HepG2 (cell line): Measurements from ENCODE around the gene CLCNKA. TPM values are rescaled to one million over a fixed set of nuclear protein-coding genes. Genes with fewer than 3 reads are reported as not detected.

Experiments used
- ATAC-seq: fragments of 200-7000 bp; cut with Tn5 transposase; 3 replicates; pipeline ENCODE4 v1.9.1; 2020; ENCODE audit warnings: mild to moderate bottlenecking, moderate library complexity
- BruUV-seq: library from RNA; stranded (reverse); fragments of 400-500 nt; replicated peaks from 2 replicates; lab custom pipeline; 2021; lab: Mats Ljungman, UMichigan
- CTCF ChIA-PET: fragments of 300-600 bp; formaldehyde crosslinking; extraction: SDS; loops from one replicate; lab custom pipeline; 2021; ENCODE audit warnings: low total read pairs, inconsistent platforms, low intra/inter-chr PET ratio; lab: Yijun Ruan, JAX
- POLR2A ChIA-PET: fragments of 350-600 bp; sonication (Branson Sonifier 250); formaldehyde crosslinking; loops from one replicate; lab custom pipeline; 2020; ENCODE audit warnings: antibody characterized with exemption, inconsistent platforms; lab: Yijun Ruan, JAX
- DNase-seq: peaks from one replicate; pipeline ENCODE4 v3.0.0-alpha.2; 2015; ENCODE audit warnings: low spot score
- FAIRE-seq: peaks from 3 replicates; lab custom pipeline; 2011; peaks lifted over from hg19 to GRCh38; lab: Jason Lieb, UNC
- H2AFZ ChIP-seq: one replicate; pipeline ENCODE4 v1.6.1; 2011; ENCODE audit warnings: low read length, inconsistent platforms
- H3K27ac ChIP-seq: fragments of 300-600 bp; 3 replicates; pipeline ENCODE4 v1.8.0; 2011; ENCODE audit warnings: mixed run types, mild to moderate bottlenecking, mixed read lengths, low read length, inconsistent platforms; ENCODE audit not compliant: insufficient read depth; ENCODE audit errors: extremely low read length
- H3K27me3 ChIP-seq, 2 experiments: fragments of 200-600 bp in 1 of 2; 2 replicates in 1 of 2; 3 replicates in 1 of 2; pipeline versions ENCODE4 v1.6.0 to v1.8.0; 2011; ENCODE audit warnings: low read length in 2 of 2, mild to moderate bottlenecking in 2 of 2, moderate library complexity in 2 of 2, inconsistent platforms in 1 of 2; ENCODE audit not compliant: insufficient read depth in 2 of 2, control insufficient read depth in 1 of 2
- H3K36me3 ChIP-seq, 2 experiments: fragments of 200-600 bp in 1 of 2; replicated peaks in 1 of 2; 2 replicates in 1 of 2; 3 replicates in 1 of 2; pipeline versions ENCODE4 v1.5.1 to v1.8.0; 2011; ENCODE audit warnings: low read length in 2 of 2, inconsistent platforms in 1 of 2; ENCODE audit not compliant: insufficient read depth in 2 of 2, control insufficient read depth in 1 of 2
- H3K4me1 ChIP-seq: 2 replicates; pipeline ENCODE4 v1.5.1; 2012; ENCODE audit warnings: low read length, inconsistent platforms; ENCODE audit not compliant: insufficient read depth
- H3K4me2 ChIP-seq: 2 replicates; pipeline ENCODE4 v1.6.0; 2011; ENCODE audit warnings: low read depth, low read length, inconsistent platforms
- H3K4me3 ChIP-seq, 3 experiments: fragments of 200-600 bp in 1 of 3; sonication (generic), shearing (Covaris generic) in 1 of 3; replicated peaks in 1 of 3; 2 replicates each; pipeline ENCODE4 v1.5.1; 2011 to 2016; ENCODE audit warnings: low read length in 3 of 3, inconsistent platforms in 2 of 3, low read depth in 2 of 3, mild to moderate bottlenecking in 2 of 3, control low read depth in 1 of 3, mixed read lengths in 1 of 3; ENCODE audit not compliant: insufficient read depth in 1 of 3
- H3K79me2 ChIP-seq: one replicate; pipeline ENCODE4 v1.6.1; 2011; ENCODE audit warnings: low read length, inconsistent platforms; ENCODE audit not compliant: insufficient read depth
- H3K9ac ChIP-seq: 2 replicates; pipeline ENCODE4 v1.6.0; 2011; ENCODE audit warnings: mild to moderate bottlenecking, low read depth, low read length, inconsistent platforms; ENCODE audit not compliant: insufficient read depth
- H3K9me3 ChIP-seq: 2 replicates; pipeline ENCODE4 v1.5.1; 2012; ENCODE audit warnings: mild to moderate bottlenecking, low read length
- H4K20me1 ChIP-seq: 2 replicates; pipeline ENCODE4 v1.6.0; 2011; ENCODE audit warnings: inconsistent platforms, mild to moderate bottlenecking, low read length, moderate library complexity; ENCODE audit not compliant: insufficient read depth
- MXD4 ChIP-seq: IDR thresholded peaks from 2 replicates; pipeline ENCODE4 v1.6.1; 2016; ENCODE audit warnings: mild to moderate bottlenecking, missing biosample characterization, missing genetic modification reagents
- RBFOX2 ChIP-seq: fragments of 200-400 bp; formaldehyde crosslinking; IDR thresholded peaks from 2 replicates; pipeline ENCODE4 v1.6.1; 2017; ENCODE audit warnings: low read depth, mild to moderate bottlenecking, low read length
- SATB2 ChIP-seq: sonication (generic); formaldehyde crosslinking; IDR thresholded peaks from 2 replicates; pipeline ENCODE4 v1.5.0; 2020; ENCODE audit warnings: missing genetic modification reagents
- SP140L ChIP-seq: sonication (generic); formaldehyde crosslinking; IDR thresholded peaks from 2 replicates; pipeline ENCODE4 v1.4.0; 2020; ENCODE audit warnings: missing genetic modification reagents, borderline replicate concordance
- ZNF343 ChIP-seq: sonication (generic); formaldehyde crosslinking; IDR thresholded peaks from 2 replicates; pipeline ENCODE4 v1.4.0; 2020; ENCODE audit warnings: mild to moderate bottlenecking, missing genetic modification reagents
- ZNF501 ChIP-seq: sonication (generic); formaldehyde crosslinking; IDR thresholded peaks from 2 replicates; pipeline ENCODE4 v1.5.1; 2020; ENCODE audit warnings: mild to moderate bottlenecking, moderate library complexity, missing genetic modification reagents
- ZNF589 ChIP-seq: sonication (generic); formaldehyde crosslinking; conservative IDR thresholded peaks from 2 replicates; pipeline ENCODE4 v1.8.0; 2022; ENCODE audit warnings: mild to moderate bottlenecking, moderate library complexity, missing genetic modification reagents
- ZNF746 ChIP-seq: sonication (generic); formaldehyde crosslinking; IDR thresholded peaks from 2 replicates; pipeline ENCODE4 v1.8.0; 2022; ENCODE audit warnings: mild to moderate bottlenecking, missing genetic modification reagents
- ZNF878 ChIP-seq: sonication (generic); formaldehyde crosslinking; IDR thresholded peaks from 2 replicates; pipeline ENCODE4 v1.8.1; 2023; ENCODE audit warnings: mild to moderate bottlenecking, missing genetic modification reagents, moderate library complexity
- WGBS: methylation state at CpG from one replicate; pipeline ENCODE4 v1.1.6; 2017; ENCODE audit warnings: low lambda C conversion rate; 5-methylcytosine and 5-hydroxymethylcytosine counted together
- in situ Hi-C: cut with HindIII; loops from 2 replicates; pipeline ENCODE4 v1.10.0; 2017; ENCODE audit warnings: low pct_unique_long_range_greater_than_20kb; ENCODE audit not compliant: extremely low pct_ligation_motif_present
- intact Hi-C: fragments of 100-400 bp; cut with micrococcal nuclease; formaldehyde crosslinking; loops from one replicate; pipeline ENCODE4 v1.10.0; 2022; ENCODE audit not compliant: unreplicated experiment
- polyA plus RNA-seq, 8 experiments: library from polyadenylated mRNA; depleted of rRNA in 3 of 8; stranded (reverse) in 7 of 8; unstranded in 1 of 8; fragments of >200 nt; fragmentation: Illumina TruSeq in 4 of 8; extraction: Trizol in 4 of 8; gene quantifications; 2 replicates each; pipeline versions ENCODE4 v1.2.1 to v1.2.3, GENCODE V29; 2011 to 2016; ENCODE audit warnings: low read depth in 4 of 8, missing spikeins in 1 of 8, mixed read lengths in 1 of 8; ENCODE audit not compliant: insufficient read depth in 1 of 8
- total RNA-seq, 5 experiments: library from RNA; depleted of rRNA; stranded (reverse); fragments of >200 nt; fragmentation: Illumina TruSeq; extraction: Trizol; gene quantifications; 2 replicates each; pipeline ENCODE4 v1.2.3, GENCODE V29; 2016; ENCODE audit warnings: low read depth in 1 of 5

CLCNKA gene
- total and polyA plus RNA-seq, 2 of the 13 experiments (the other 11 are each of a cell fraction or from before 2014, with no cell fraction given): 0.03 TPM; not detected in 1

- intact Hi-C loops: no loop called here
- 32% methylated on average over 5 of the region's 8 CpGs for WGBS
- Histone ChIP-seq H3K9me3 (no peaks in the 10 kb centered on the region), H3K9ac (no peak overlapping the region), H3K4me1 (peaks cover 19% of the 10 kb centered on the region), H3K27me3 (peaks cover 8 to 36% of the 10 kb centered on the region in 2 experiments; a peak in 3 of 5 replicates), H3K27ac (no peak overlapping the region), H3K4me2 (no peak overlapping the region), H3K36me3 (no peaks in the 10 kb centered on the region), H3K4me3 (no peak overlapping the region), H4K20me1 (no peaks in the 10 kb centered on the region; the same call in 1 of the 2 replicates), H2AFZ (no peak overlapping the region), H3K79me2 (no peaks in the 10 kb centered on the region)
- FAIRE-seq (no peak), ATAC-seq (no peak), DNase-seq (no peak)
- in situ Hi-C loops: no loop called here
- ChIA-PET CTCF (interaction anchor here (2.8 kb wide), 1 partner anchor 45 kb away, joined by 35 read pairs; no protein-coding TSS in a partner anchor), POLR2A (no interaction called here)
- BruUV-seq: no TSS peak
- no peak for TF ChIP-seq SATB2 (CRISPR knock-in tag)
- TF ChIP-seq ZNF501: no peak
- no peak for TF ChIP-seq ZNF589 (CRISPR knock-in tag)
- no peak for TF ChIP-seq SP140L
- no peak for TF ChIP-seq ZNF878 (CRISPR knock-in tag)
- TF ChIP-seq ZNF343 (CRISPR knock-in tag): no peak
- no peak for TF ChIP-seq RBFOX2
- no peak for TF ChIP-seq MXD4 (CRISPR knock-in tag)
- no peak for TF ChIP-seq ZNF746 (CRISPR knock-in tag)
Observed at GRCh38 chr1:16053781-16054502, 32.1 kb downstream of the CLCNKA start.
